HG02884 (cell line): ENCODE measurements around the gene PDLIM4.

ENCODE experiments used
- ATAC-seq: cut with Tn5 transposase; IDR thresholded peaks from one replicate; pipeline ENCODE4 v1.9.1; 2021; ENCODE audit warnings: mild to moderate bottlenecking, moderate library complexity; ENCODE audit not compliant: unreplicated experiment

Gene PDLIM4, protein sequence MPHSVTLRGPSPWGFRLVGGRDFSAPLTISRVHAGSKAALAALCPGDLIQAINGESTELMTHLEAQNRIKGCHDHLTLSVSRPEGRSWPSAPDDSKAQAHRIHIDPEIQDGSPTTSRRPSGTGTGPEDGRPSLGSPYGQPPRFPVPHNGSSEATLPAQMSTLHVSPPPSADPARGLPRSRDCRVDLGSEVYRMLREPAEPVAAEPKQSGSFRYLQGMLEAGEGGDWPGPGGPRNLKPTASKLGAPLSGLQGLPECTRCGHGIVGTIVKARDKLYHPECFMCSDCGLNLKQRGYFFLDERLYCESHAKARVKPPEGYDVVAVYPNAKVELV

DNA sequence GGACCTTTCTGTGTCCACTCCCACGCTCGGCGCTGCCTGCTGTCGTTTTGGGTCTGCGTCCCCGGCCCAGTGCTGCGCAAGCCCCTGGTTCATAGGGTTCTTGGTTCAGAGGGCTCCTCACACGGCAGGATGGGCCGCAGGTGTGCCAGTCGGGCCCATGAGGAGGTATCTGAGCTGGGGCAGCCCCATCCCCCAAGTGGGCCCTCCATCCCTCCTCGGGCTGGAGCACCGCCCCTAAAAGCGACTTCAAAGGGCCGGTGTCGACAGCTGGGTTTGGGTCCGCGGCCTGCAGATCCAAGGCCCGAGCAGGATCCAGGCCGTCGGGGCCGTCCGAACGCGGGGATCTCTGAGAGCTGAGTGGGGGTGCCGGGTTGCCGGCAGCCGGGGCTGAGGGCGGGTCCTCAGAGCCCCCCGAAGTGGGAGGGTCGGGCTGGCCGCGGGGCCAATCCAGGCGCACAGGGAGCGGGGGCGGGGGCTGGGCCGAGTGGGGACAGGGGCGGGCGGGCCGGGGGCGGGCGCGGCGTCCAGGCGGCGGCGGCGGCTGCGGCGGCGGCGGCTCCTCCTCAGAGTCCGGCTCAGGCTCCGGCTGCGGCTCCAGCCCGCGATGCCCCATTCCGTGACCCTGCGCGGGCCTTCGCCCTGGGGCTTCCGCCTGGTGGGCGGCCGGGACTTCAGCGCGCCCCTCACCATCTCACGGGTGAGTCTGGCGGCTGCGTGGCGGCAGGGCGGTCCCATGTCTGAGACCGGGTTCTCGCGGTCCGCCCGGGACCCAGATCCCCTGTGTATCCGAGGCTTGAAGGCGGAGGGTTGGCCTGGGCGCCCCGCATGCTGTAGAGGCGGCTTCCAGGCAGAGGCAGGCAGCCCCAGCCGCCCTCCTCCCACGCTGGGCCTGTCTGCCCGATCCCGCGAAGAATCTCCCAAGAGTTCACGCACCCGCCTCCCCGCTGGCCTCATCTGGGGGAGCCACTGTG is at the start of gene PDLIM4:
TSS of gene PDLIM4 (plus strand) at position 566 of the 971 bp plus-strand sequence. CDS start at position 605, 39 bp downstream.
- ATAC-seq = no peak

GRCh38 chr5:132207778-132208177 is 49.7 kb upstream of the PDLIM4 start:
- no peak for ATAC-seq

GRCh38 chr5:132209131-132209530 is 48.4 kb upstream of the PDLIM4 start:
- ATAC-seq = no peak

GRCh38 chr5:132209901-132210545 is 47.5 kb upstream of the PDLIM4 start:
- ATAC-seq = no peak

- no peak for ATAC-seq
These were observed 46.6 kb upstream of the PDLIM4 start for GRCh38 chr5:132210944-132211343.

DNA sequence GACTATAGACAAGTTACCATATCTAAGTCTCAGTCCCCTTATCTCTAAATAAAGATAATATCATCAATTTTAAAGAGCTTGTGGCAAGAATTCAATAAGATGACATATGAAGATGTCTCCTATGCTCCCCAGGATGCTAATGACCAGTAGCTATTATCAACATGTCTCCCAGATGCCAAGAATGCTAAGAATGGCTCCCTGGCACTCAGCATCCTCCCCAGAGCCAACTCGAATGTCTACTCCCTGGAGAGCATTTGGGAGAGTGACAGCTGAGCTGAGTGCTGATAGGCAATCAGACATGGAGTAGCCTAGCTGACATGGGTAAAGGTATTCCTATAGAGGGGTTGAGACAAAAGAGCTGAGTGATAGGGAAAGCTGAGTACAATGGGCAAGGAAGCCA is 45.7 kb upstream of the PDLIM4 start:
- ATAC-seq = no peak

DNA sequence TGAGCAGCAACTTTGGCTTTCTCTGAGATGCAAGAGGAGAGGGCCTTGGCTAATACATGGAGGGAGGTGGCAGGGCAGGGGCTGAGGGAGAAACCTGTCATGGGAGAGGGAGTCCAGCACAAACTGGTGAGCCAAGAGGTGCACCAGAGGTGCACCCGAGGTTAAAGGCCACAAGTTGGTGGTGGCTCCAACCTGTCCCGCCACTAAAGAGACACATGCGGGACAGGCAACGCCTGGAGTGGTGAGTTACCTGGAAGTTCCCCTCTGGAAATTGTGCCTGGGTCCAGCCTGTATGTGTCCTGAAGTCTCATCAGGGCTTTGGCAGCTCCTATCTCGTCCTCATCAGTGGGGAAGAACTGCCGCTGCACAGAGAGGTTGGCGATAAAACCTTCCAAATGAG is 43.8 kb upstream of the PDLIM4 start:
- no peak for ATAC-seq

GRCh38 chr5:132214491-132214890 is 43.0 kb upstream of the PDLIM4 start:
- no peak for ATAC-seq

DNA sequence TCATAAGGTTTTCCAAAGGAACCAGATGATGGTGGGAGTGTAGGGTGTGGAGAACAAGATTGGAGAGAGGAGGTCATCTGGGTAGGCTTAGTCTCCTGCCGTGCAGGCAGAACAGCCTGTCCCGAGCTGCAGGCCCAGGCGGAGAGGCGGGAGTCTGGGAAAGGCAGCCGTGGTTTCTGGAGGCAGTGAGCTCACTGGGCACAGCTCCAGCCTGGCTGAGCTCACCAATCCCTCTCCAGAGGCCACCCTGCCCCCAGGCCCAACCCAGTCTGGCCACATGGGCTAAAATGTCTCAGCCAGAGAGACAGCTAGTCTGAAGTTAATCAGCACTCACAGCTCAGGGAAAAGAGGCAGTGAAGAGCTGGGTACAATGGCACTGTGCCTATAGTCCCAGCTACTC is 42.2 kb upstream of the PDLIM4 start:
- no peak for ATAC-seq

DNA sequence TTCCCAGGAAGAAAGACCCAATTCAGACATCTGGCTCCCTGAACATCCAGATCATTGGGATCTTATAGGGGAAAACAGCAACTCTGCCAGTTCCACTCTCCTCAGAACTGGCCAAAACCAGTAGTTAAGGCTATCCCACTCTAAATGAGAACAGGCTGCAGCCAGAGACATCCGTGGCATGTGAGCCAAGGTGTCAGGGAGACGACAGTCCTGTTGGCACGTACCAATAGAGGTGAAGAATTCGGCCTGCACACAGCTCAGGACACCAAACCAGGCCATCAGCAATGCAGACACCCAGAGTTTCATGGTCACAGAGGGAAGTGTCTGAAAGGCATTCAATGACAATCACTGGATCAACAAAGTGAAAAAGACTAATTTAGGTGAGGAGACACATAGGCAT is 39.2 kb upstream of the PDLIM4 start:
- ATAC-seq = no peak

GRCh38 chr5:132219289-132219970 is 38.1 kb upstream of the PDLIM4 start:
- ATAC-seq = no peak

GRCh38 chr5:132219981-132220380 is 37.5 kb upstream of the PDLIM4 start:
- ATAC-seq = no peak

- ATAC-seq = no peak
These were observed 37.0 kb upstream of the PDLIM4 start for GRCh38 chr5:132220491-132220890.

- ATAC-seq = no peak
These were observed 35.5 kb upstream of the PDLIM4 start for GRCh38 chr5:132221781-132222648.

DNA sequence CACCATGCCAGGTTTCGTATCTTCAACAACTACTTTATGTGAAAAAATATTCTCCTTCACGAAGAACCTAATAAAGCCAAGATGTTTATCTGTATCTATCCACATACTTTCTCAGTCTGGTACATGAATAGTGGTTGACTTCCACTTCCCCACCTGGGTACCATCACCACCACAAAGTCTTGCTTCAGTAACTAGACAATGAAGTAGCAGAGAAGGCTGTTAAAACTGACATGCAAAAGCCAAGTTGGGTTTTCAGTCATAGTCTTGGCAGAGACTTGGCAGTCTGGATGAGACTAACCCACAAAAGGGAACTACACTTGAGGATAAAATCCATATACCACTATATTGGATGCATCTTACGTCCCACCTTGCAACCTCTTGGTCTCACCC is 34.9 kb upstream of the PDLIM4 start:
- ATAC-seq = peak; percentile 69

DNA sequence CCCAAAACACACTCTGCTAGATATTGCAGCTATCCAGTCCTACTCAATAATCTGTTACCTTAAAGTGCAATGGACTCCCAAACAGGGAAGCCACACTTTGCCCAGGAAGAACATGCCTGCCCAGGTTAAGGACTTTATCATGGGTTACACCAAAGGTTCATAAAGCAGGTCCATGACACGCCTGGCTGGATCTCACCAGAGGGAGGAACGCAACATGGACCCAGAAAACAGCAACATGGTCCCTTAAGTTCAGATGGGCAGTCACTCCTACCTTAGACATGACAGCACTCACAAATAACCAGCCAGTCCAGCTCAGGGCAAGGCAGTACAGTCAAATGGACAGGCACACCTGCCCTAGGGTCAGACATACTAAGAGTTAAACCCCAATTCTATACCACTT is 33.6 kb upstream of the PDLIM4 start:
- no peak for ATAC-seq

GRCh38 chr5:132224716-132225115 is 32.8 kb upstream of the PDLIM4 start:
- no peak for ATAC-seq

GRCh38 chr5:132225165-132226032 is 32.1 kb upstream of the PDLIM4 start:
- no peak for ATAC-seq
